ENCODE measurements around the gene HAT1.

Gene HAT1

GRCh38 chr2:171957061-171957460 is 34.8 kb downstream of the HAT1 start:
- DNase-seq (ENCODE audit: extremely low read depth, insufficient read length) = no peak
- peaks cover 2% of the 10 kb centered on the region; the same call in 1 of the 2 replicates for H3K36me3 ChIP-seq (ENCODE audit: control insufficient read depth, insufficient read depth, low read length)
- peak; percentile 5 for TF ChIP-seq CTCF (IDR thresholded peaks at IDR 0.05; ENCODE audit: insufficient read depth, low read length, poor library complexity, severe bottlenecking)
- no peak overlapping the region for H3K4me3 ChIP-seq (replicated peaks; ENCODE audit: low read depth, low read length)
- H3K27me3 ChIP-seq (replicated peaks; ENCODE audit: control insufficient read depth, insufficient read depth, low read length) = no peaks in the 10 kb centered on the region

GRCh38 chr2:171958475-171958874 is 36.2 kb downstream of the HAT1 start:
- H3K4me3 ChIP-seq (replicated peaks; ENCODE audit: low read depth, low read length) = no peak overlapping the region
- H3K36me3 ChIP-seq (ENCODE audit: control insufficient read depth, insufficient read depth, low read length) = peaks cover 2% of the 10 kb centered on the region; the same call in 1 of the 2 replicates
- no peak for DNase-seq (ENCODE audit: extremely low read depth, insufficient read length)
- H3K27me3 ChIP-seq (replicated peaks; ENCODE audit: control insufficient read depth, insufficient read depth, low read length) = no peaks in the 10 kb centered on the region
- TF ChIP-seq CTCF (IDR thresholded peaks at IDR 0.05; ENCODE audit: insufficient read depth, low read length, poor library complexity, severe bottlenecking) = no peak

GRCh38 chr2:171959998-171960397 is 37.7 kb downstream of the HAT1 start:
- TF ChIP-seq CTCF (IDR thresholded peaks at IDR 0.05; ENCODE audit: insufficient read depth, low read length, poor library complexity, severe bottlenecking) = no peak
- DNase-seq (ENCODE audit: extremely low read depth, insufficient read length) = no peak
- Histone ChIP-seq H3K27me3 (replicated peaks; ENCODE audit: control insufficient read depth, insufficient read depth, low read length) (no peaks in the 10 kb centered on the region), H3K36me3 (ENCODE audit: control insufficient read depth, insufficient read depth, low read length) (peaks cover 2% of the 10 kb centered on the region), H3K4me3 (replicated peaks; ENCODE audit: low read depth, low read length) (no peak overlapping the region)

GRCh38 chr2:171960570-171960969 is 38.3 kb downstream of the HAT1 start:
- Histone ChIP-seq H3K36me3 (ENCODE audit: control insufficient read depth, insufficient read depth, low read length) (peaks cover 2% of the 10 kb centered on the region), H3K4me3 (replicated peaks; ENCODE audit: low read depth, low read length) (no peak overlapping the region), H3K27me3 (replicated peaks; ENCODE audit: control insufficient read depth, insufficient read depth, low read length) (no peaks in the 10 kb centered on the region)
- no peak for DNase-seq (ENCODE audit: extremely low read depth, insufficient read length)
- no peak for TF ChIP-seq CTCF (IDR thresholded peaks at IDR 0.05; ENCODE audit: insufficient read depth, low read length, poor library complexity, severe bottlenecking)

GRCh38 chr2:171963198-171963597 is 40.9 kb downstream of the HAT1 start:
- Histone ChIP-seq H3K27me3 (replicated peaks; ENCODE audit: control insufficient read depth, insufficient read depth, low read length) (no peaks in the 10 kb centered on the region), H3K36me3 (ENCODE audit: control insufficient read depth, insufficient read depth, low read length) (peaks cover 2% of the 10 kb centered on the region), H3K4me3 (replicated peaks; ENCODE audit: low read depth, low read length) (no peak overlapping the region)
- TF ChIP-seq CTCF (IDR thresholded peaks at IDR 0.05; ENCODE audit: insufficient read depth, low read length, poor library complexity, severe bottlenecking) = no peak
- no peak for DNase-seq (ENCODE audit: extremely low read depth, insufficient read length)

GRCh38 chr2:171964308-171964707 is 42.0 kb downstream of the HAT1 start:
- Histone ChIP-seq H3K36me3 (ENCODE audit: control insufficient read depth, insufficient read depth, low read length) (peaks cover 2% of the 10 kb centered on the region), H3K4me3 (replicated peaks; ENCODE audit: low read depth, low read length) (no peak overlapping the region), H3K27me3 (replicated peaks; ENCODE audit: control insufficient read depth, insufficient read depth, low read length) (no peaks in the 10 kb centered on the region)
- DNase-seq (ENCODE audit: extremely low read depth, insufficient read length) = no peak
- TF ChIP-seq CTCF (IDR thresholded peaks at IDR 0.05; ENCODE audit: insufficient read depth, low read length, poor library complexity, severe bottlenecking) = no peak
